A549 (cell line): ENCODE results near the gene CUTA. TPM values are rescaled to one million over a fixed set of nuclear protein-coding genes. Genes with fewer than 3 reads are reported as not detected.

Experiments
- ATAC-seq, 2 experiments: fragments of 200-7000 bp in 1 of 2; fragments of >200 bp in 1 of 2; cut with Nextera tagmentation in 1 of 2; cut with Tn5 transposase in 1 of 2; 3 replicates each; pipeline versions ENCODE4 v1.8.0 to v1.9.1; 2018 to 2020; ENCODE audit warnings: mild to moderate bottlenecking in 1 of 2, moderate library complexity in 1 of 2
- CTCF ChIA-PET: fragments of 300-600 bp; sonication (Branson Sonifier 250); formaldehyde crosslinking; extraction: SDS; loops from one replicate; lab custom pipeline; 2021; ENCODE audit warnings: antibody characterized with exemption, inconsistent platforms; lab: Yijun Ruan, JAX
- POLR2A ChIA-PET: fragments of 350-600 bp; formaldehyde crosslinking; extraction: SDS; loops from one replicate; lab custom pipeline; 2021; ENCODE audit warnings: antibody characterized with exemption, inconsistent platforms; lab: Yijun Ruan, JAX
- DNase-seq, 2 experiments: peaks; one replicate each; pipeline versions ENCODE4 v3.0.0 to v3.0.0-alpha.2; 2011 to 2016; ENCODE audit warnings: low read depth in 1 of 2, low spot score in 1 of 2
- FAIRE-seq: peaks from 2 replicates; lab custom pipeline; 2011; peaks lifted over from hg19 to GRCh38; lab: Jason Lieb, UNC
- H3K27ac ChIP-seq, 2 experiments: fragments of >200 bp; sonication (Bioruptor Twin); formaldehyde crosslinking; 3 replicates each; pipeline ENCODE4 v1.5.1; 2016 to 2017
- H3K4me1 ChIP-seq: fragments of >200 bp; sonication (Bioruptor Twin); formaldehyde crosslinking; 3 replicates; pipeline ENCODE4 v1.6.1; 2016
- H3K4me2 ChIP-seq: fragments of >200 bp; sonication (Bioruptor Twin); formaldehyde crosslinking; 3 replicates; pipeline ENCODE4 v1.6.1; 2016
- H3K4me3 ChIP-seq: fragments of >200 bp; sonication (Bioruptor Twin); formaldehyde crosslinking; 3 replicates; pipeline ENCODE4 v1.5.1; 2016
- H3K9me3 ChIP-seq: fragments of >200 bp; sonication (Bioruptor Twin); formaldehyde crosslinking; 3 replicates; pipeline ENCODE4 v1.6.1; 2016
- BCL3 ChIP-seq: fragments of >200 bp; sonication (Bioruptor Twin); formaldehyde crosslinking; IDR thresholded peaks from 3 replicates; pipeline ENCODE4 v1.6.1; 2016
- E2F6 ChIP-seq: IDR thresholded peaks from 2 replicates; pipeline ENCODE4 v1.6.1; 2012; ENCODE audit warnings: low read depth, borderline replicate concordance
- ELK1 ChIP-seq: fragments of 150-350 bp; IDR thresholded peaks from 2 replicates; pipeline ENCODE4 v1.6.1; 2014; ENCODE audit warnings: low read depth, mild to moderate bottlenecking, low read length
- HDAC2 ChIP-seq: fragments of 200-600 bp; sonication (generic); IDR thresholded peaks from 2 replicates; pipeline ENCODE4 v1.6.1; 2016
- HES2 ChIP-seq: fragments of >200 bp; sonication (Bioruptor Twin); formaldehyde crosslinking; IDR thresholded peaks from 2 replicates; pipeline ENCODE4 v1.6.1; 2016
- HOXA7 ChIP-seq: fragments of 250-450 bp; sonication (Bioruptor Pico); IDR thresholded peaks from 2 replicates; pipeline ENCODE4 v1.5.0; 2020; ENCODE audit warnings: mild to moderate bottlenecking, moderate library complexity
- HOXB13 ChIP-seq: fragments of 250-450 bp; sonication (Bioruptor Pico); IDR thresholded peaks from 2 replicates; pipeline ENCODE4 v1.5.0; 2020; ENCODE audit warnings: low read depth, mild to moderate bottlenecking, moderate library complexity
- KDM1A ChIP-seq: fragments of 200-600 bp; sonication (generic); IDR thresholded peaks from 2 replicates; pipeline ENCODE4 v1.6.1; 2016; ENCODE audit warnings: low read depth, mild to moderate bottlenecking
- MAFK ChIP-seq: fragments of 450-650 bp; IDR thresholded peaks from 2 replicates; pipeline ENCODE4 v1.6.1; 2014; ENCODE audit not compliant: partially characterized antibody
- PBX3 ChIP-seq: IDR thresholded peaks from 2 replicates; pipeline ENCODE4 v1.6.1; 2012
- PHF8 ChIP-seq: fragments of 200-600 bp; sonication (generic); IDR thresholded peaks from 2 replicates; pipeline ENCODE4 v1.6.1; 2016; ENCODE audit warnings: low read depth, mild to moderate bottlenecking, antibody characterized with exemption, moderate library complexity, borderline replicate concordance
- RAD21 ChIP-seq, 2 experiments: fragments of >200 bp in 1 of 2; sonication (Bioruptor Twin) in 1 of 2; formaldehyde crosslinking in 1 of 2; IDR thresholded peaks in 1 of 2; conservative IDR thresholded peaks in 1 of 2; 2 replicates in 1 of 2; 3 replicates in 1 of 2; pipeline ENCODE4 v1.6.1; 2012 to 2018; ENCODE audit warnings: inconsistent platforms in 1 of 2
- REST ChIP-seq: fragments of 200-600 bp; sonication (generic); IDR thresholded peaks from 2 replicates; pipeline ENCODE4 v1.6.1; 2016; ENCODE audit warnings: antibody characterized with exemption, mild to moderate bottlenecking, moderate library complexity
- RFX5 ChIP-seq: fragments of 450-650 bp; IDR thresholded peaks from 2 replicates; pipeline ENCODE4 v1.7.1; 2014; ENCODE audit warnings: antibody characterized with exemption, mild to moderate bottlenecking, moderate library complexity
- ZC3H11A ChIP-seq: fragments of 450-650 bp; IDR thresholded peaks from 2 replicates; pipeline ENCODE4 v1.6.1; 2014; ENCODE audit warnings: antibody characterized with exemption, mild to moderate bottlenecking
- WGBS: methylation state at CpG from one replicate; pipeline ENCODE4 v1.1.6; 2017; ENCODE audit errors: missing lambda C conversion rate; 5-methylcytosine and 5-hydroxymethylcytosine counted together
- polyA plus RNA-seq, 4 experiments: library from polyadenylated mRNA; depleted of rRNA in 3 of 4; stranded (reverse); fragments of >200 nt; fragmentation: RNase III in 1 of 4; extraction: RNeasy Plus Mini Kit Qiagen cat#74134 plus additional on column Dnase treatment in 1 of 4; gene quantifications; 2 replicates in 3 of 4; 3 replicates in 1 of 4; pipeline ENCODE4 v1.2.3, GENCODE V29; 2011 to 2017

The CUTA gene
- polyA plus RNA-seq, 2 of the 4 experiments (the other 2 are of a cell fraction), result 98.9 to 175 TPM

- TF ChIP-seq HOXB13 (CRISPR knock-in tag) (no peak), HDAC2 (no peak), REST (no peak), KDM1A (no peak), HES2 (no peak), ZC3H11A (no peak), PBX3 (no peak), E2F6 (peak; percentile 59; the same call in 1 of the 2 replicates), MAFK (peak; percentile 37), BCL3 (no peak), RFX5 (peak; percentile 52; the same call in 1 of the 2 replicates)
These were observed 26.5 kb downstream of the CUTA start, which contains the start of gene KIFC1 (continued) for GRCh38 chr6:33391278-33391921.

GRCh38 chr6:33390767-33391277, 27.1 kb downstream of the CUTA start:
- ChIA-PET POLR2A (interaction anchor here (0.6 kb wide), 1 partner anchor 35 kb away, joined by 3 read pairs; no protein-coding TSS in a partner anchor), CTCF (interaction anchor here (0.6 to 3.1 kb wide), 16 partner anchors 10 to 235 kb away, joined by 3 to 24 read pairs (median 4); partner anchors contain the start of gene ZBTB9)
- TF ChIP-seq ELK1, result no peak
- TF ChIP-seq PHF8, result peak; percentile 37; the same call in 1 of the 2 replicates
- H3K4me1 ChIP-seq, result peaks cover 31% of the 10 kb centered on the region
- no peaks in the 10 kb centered on the region for H3K9me3 ChIP-seq
- 84% methylated on average over 9 of the region's 9 CpGs for WGBS
- peak overlapping the region; percentile 58 for H3K4me2 ChIP-seq
- ATAC-seq (no peak), DNase-seq (no peak), FAIRE-seq (no peak)
- H3K4me3 ChIP-seq, result no peak overlapping the region
- H3K27ac ChIP-seq, result peak overlapping the region; percentile 82 to 87

- no peak for ATAC-seq
- ChIA-PET POLR2A (no interaction called here), CTCF (interaction anchor here (0.9 to 3.1 kb wide), 9 partner anchors 11 to 113 kb away, joined by 3 to 24 read pairs (median 4); no protein-coding TSS in a partner anchor)
- 85% methylated on average over 2 of the region's 2 CpGs for WGBS
- no peaks in the 10 kb centered on the region for H3K9me3 ChIP-seq
- peak overlapping the region in 1 of 2 experiments; percentile 87; a peak in 2 of 6 replicates for H3K27ac ChIP-seq
- no peak overlapping the region for H3K4me2 ChIP-seq
- FAIRE-seq, result no peak
- TF ChIP-seq HOXA7 (CRISPR knock-in tag) (no peak), RAD21 (conservative IDR thresholded peaks at IDR 0.05 in 1 of 2, IDR thresholded peaks at IDR 0.05 in 1 of 2) (no peak)
- H3K4me3 ChIP-seq, result no peak overlapping the region
- H3K4me1 ChIP-seq, result peaks cover 26% of the 10 kb centered on the region
- no peak for DNase-seq
These were observed 27.7 kb downstream of the CUTA start for GRCh38 chr6:33390173-33390572.
